ENCODE data around the gene PRX. TPM values are rescaled to one million over a fixed set of nuclear protein-coding genes. Genes with fewer than 3 reads are reported as not detected.

Gene PRX
- total and polyA plus RNA-seq, 2 experiments from 2014 or later = 4.2 TPM

- Mint-ChIP-seq H3K27ac (no peak overlapping the region), H3K4me1 (peaks cover 13% of the 10 kb centered on the region), H3K27me3 (ENCODE audit: insufficient read depth, low read depth, poor library complexity) (peaks cover 27% of the 10 kb centered on the region), H3K36me3 (ENCODE audit: low read depth) (peaks cover 2% of the 10 kb centered on the region; the same call in 1 of the 3 replicates), H3K9me3 (no peaks in the 10 kb centered on the region; the same call in 1 of the 3 replicates), H3K4me3 (peak overlapping the region; percentile 45)
- no peak overlapping the region for H3K27ac ChIP-seq (ENCODE audit: low read depth)
- peak overlapping the region; percentile 43 for H3K4me3 ChIP-seq
- H3K79me2 ChIP-seq (replicated peaks; ENCODE audit: insufficient read depth) = no peaks in the 10 kb centered on the region
- no peaks in the 10 kb centered on the region for H3K9me2 ChIP-seq (ENCODE audit: insufficient read depth)
- no peaks in the 10 kb centered on the region for H3K36me3 ChIP-seq (ENCODE audit: insufficient read depth)
- peak; percentile 97 for DNase-seq (ENCODE audit: low spot score)
- H3K4me1 ChIP-seq (ENCODE audit: insufficient read depth) = no peaks in the 10 kb centered on the region
- H3K4me2 ChIP-seq = peak overlapping the region; percentile 72
- no peaks in the 10 kb centered on the region for H4K20me1 ChIP-seq (replicated peaks; ENCODE audit: insufficient read depth)
- H2AFZ ChIP-seq = no peak overlapping the region
- H3F3A ChIP-seq (replicated peaks; ENCODE audit: low read depth) = peaks cover 4% of the 10 kb centered on the region
- peak; percentile 88 for ATAC-seq
- TF ChIP-seq POLR2AphosphoS5 (IDR thresholded peaks at IDR 0.05; ENCODE audit: low read depth) (0 out of 2 replicates have a peak, but pooled peaks have one; percentile 18), CTCF (conservative IDR thresholded peaks at IDR 0.05; ENCODE audit: low read depth in 2 of 2) (no peak)
- H3K27me3 ChIP-seq (ENCODE audit: insufficient read depth) = peaks cover 16% of the 10 kb centered on the region
Observed at GRCh38 chr19:40398417-40399131, 14.6 kb downstream of the PRX start.

- H3K4me3 ChIP-seq = no peak overlapping the region
- H3K27me3 Mint-ChIP-seq (ENCODE audit: insufficient read depth, low read depth, poor library complexity) = peaks cover 27% of the 10 kb centered on the region
- no peaks in the 10 kb centered on the region for H3K36me3 ChIP-seq (ENCODE audit: insufficient read depth)
- ATAC-seq (no peak), DNase-seq (ENCODE audit: low spot score) (no peak)
- H3K4me3 Mint-ChIP-seq = no peak overlapping the region
- no peak overlapping the region for H3K4me2 ChIP-seq
- H3K9me3 Mint-ChIP-seq = no peaks in the 10 kb centered on the region; the same call in 1 of the 3 replicates
- peaks cover 13% of the 10 kb centered on the region for H3K4me1 Mint-ChIP-seq
- H3K79me2 ChIP-seq (replicated peaks; ENCODE audit: insufficient read depth) = no peaks in the 10 kb centered on the region
- H3K36me3 Mint-ChIP-seq (ENCODE audit: low read depth) = no peaks in the 10 kb centered on the region
- H3K27ac ChIP-seq (ENCODE audit: low read depth) = no peak overlapping the region
- no peaks in the 10 kb centered on the region for H4K20me1 ChIP-seq (replicated peaks; ENCODE audit: insufficient read depth)
- peaks cover 4% of the 10 kb centered on the region for H3F3A ChIP-seq (replicated peaks; ENCODE audit: low read depth)
- no peak overlapping the region for H2AFZ ChIP-seq
- no peaks in the 10 kb centered on the region for H3K4me1 ChIP-seq (ENCODE audit: insufficient read depth)
- no peaks in the 10 kb centered on the region for H3K9me2 ChIP-seq (ENCODE audit: insufficient read depth)
- H3K27me3 ChIP-seq (ENCODE audit: insufficient read depth) = peaks cover 16% of the 10 kb centered on the region
- H3K27ac Mint-ChIP-seq = no peak overlapping the region
- TF ChIP-seq POLR2AphosphoS5 (IDR thresholded peaks at IDR 0.05; ENCODE audit: low read depth) = no peak
- no peak for TF ChIP-seq REST (IDR thresholded peaks at IDR 0.05; ENCODE audit: unreplicated experiment)
- TF ChIP-seq ZNF114 (CRISPR knock-in tag; IDR thresholded peaks at IDR 0.05) = no peak
- no peak for TF ChIP-seq ZNF462 (CRISPR knock-in tag; IDR thresholded peaks at IDR 0.05)
- TF ChIP-seq CREB1 (CRISPR knock-in tag; IDR thresholded peaks at IDR 0.05; ENCODE audit: low read depth) = no peak
- no peak for TF ChIP-seq EZH2phosphoT487 (IDR thresholded peaks at IDR 0.05; ENCODE audit: unreplicated experiment)
- TF ChIP-seq NANOG (IDR thresholded peaks at IDR 0.05; ENCODE audit: borderline replicate concordance) = no peak
- TF ChIP-seq JUNB (IDR thresholded peaks at IDR 0.05; ENCODE audit: unreplicated experiment) = no peak
- no peak for TF ChIP-seq ZNF331 (CRISPR knock-in tag; IDR thresholded peaks at IDR 0.05; ENCODE audit: low read depth)
Observed at GRCh38 chr19:40397568-40397906, 15.6 kb downstream of the PRX start.
